ENCODE results near the gene CCL7.

Gene CCL7

DNA sequence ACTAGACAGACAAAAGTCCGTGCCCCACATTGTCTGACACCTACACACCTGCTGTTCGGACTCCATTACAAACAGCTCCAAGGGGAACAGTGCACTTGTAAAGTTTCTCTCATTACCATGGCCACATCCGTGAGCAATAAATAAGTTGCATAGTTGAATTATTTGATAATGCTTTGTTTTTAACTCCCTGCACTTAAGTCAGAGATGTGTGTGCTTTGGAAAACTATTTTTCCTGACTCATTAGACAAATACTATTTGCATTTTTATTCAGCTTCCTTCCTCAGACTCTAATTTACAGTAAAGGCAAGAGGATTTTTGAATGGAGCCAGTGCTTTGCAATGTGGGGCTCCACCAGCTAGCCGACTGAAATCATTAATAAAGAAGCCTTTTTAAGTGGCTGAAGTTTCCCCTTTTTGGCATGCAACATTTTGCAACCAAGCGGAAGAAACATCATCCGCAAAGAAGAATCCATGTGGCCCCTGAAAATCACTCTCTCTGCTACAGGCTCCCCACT lies 21.5 kb upstream of the CCL7 start:
- peak; percentile 82 to 96 (median 90) for DNase-seq

DNA sequence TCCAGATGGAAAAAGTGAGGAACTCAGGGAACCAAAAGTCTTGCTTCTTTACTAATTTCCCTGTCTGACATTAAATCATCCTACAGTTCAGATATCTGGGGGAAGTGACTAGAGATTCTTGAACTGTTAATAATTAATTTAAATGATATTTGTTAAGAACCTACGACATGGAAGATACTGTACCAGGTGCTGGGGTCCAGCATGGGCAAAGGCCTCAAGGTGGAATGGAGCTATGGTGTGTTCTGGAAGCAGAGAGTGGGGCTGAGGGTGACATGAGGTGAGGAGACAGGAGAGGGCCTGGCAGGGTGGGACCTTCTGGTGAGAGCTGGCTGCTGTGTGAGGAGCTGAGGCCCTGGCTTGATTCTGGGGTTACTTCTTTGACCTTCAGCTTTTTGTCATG lies 21.0 kb upstream of the CCL7 start:
- no peak for DNase-seq

DNA sequence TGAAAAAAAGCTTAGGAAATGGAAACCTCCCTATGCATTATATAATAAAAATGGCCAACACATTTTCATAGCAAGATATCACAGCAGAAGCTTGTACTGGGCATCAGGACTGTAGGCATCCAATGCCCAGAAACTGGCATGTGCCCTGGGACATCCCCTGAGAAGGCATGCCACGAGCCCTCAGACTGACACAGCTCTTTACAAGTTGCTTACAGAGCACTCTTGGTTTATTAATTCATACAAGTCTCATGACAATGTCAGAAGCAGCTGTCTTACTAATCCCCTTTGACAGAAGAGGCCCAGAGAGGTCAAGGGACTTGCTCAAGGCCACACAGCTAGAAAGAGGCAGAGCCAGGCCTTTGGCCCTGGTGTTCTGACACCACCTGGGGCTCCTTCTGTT lies 20.5 kb upstream of the CCL7 start:
- DNase-seq, result peak; percentile 89 to 96 (median 92)

DNA sequence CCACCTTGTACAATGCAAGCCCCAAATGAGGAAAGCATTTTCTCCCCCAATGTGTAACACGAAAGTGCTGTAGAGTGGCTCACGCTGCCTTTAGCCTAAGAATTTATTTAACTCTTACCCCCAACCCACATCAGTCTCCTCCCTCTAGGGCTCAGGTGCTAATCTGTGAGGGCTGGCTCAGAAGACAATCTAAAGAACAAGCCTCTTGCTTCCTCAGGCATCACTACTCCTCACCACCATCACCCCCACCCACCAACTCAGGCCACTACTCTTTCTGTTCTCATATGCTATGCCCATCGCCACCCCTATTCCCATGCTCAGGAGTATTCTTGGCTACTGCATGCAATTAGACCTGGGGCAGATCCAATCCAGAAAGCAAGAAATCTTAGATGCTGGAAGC lies 18.8 kb upstream of the CCL7 start:
- DNase-seq, result no peak

DNA sequence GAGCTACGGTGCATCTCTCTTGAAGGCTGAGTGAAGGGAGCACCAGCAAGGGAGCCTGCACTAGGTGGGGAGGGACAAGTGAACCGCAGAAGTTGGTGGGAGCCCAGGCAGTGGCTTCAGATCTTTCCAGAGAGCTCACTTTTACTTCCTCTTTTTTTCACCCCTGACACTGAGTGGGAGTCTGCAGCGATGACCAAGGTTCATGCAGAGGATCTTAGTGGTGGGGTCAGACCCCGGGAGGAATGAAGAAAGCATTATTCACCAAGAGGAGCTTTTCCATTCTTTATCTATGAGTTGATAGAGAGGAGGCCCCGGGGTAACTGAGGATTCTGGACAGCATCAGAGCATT lies 18.0 kb upstream of the CCL7 start:
- DNase-seq, result peak; percentile 88 to 96 (median 94)

DNA sequence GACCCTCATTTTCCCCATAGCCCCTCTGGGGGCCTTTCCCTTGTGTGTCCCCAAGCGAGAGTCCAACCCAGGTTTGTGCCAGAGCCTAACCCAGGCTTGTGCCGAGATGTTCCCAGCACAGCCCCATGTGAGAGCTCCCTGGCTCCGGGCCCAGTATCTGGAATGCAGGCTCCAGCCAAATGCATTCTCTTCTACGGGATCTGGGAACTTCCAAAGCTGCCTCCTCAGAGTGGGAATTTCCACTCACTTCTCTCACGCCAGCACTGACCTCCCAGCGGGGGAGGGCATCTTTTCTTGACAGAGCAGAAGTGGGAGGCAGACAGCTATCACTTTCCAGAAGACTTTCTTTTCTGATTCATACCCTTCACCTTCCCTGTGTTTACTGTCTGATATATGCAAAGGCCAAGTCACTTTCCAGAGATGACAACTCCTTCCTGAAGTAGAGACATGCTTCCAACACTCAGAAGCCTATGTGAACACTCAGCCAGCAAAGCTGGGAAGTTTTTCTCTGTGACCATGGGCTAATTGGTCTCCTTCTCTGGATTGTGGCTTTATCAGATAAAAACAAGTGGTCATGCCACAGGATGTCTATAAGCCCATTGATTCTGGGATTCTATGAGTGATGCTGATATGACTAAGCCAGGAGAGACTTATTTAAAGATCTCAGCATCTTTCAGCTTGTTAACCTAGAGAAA lies 17.4 kb upstream of the CCL7 start:
- DNase-seq, result peak; percentile 94 to 98 (median 96)

DNA sequence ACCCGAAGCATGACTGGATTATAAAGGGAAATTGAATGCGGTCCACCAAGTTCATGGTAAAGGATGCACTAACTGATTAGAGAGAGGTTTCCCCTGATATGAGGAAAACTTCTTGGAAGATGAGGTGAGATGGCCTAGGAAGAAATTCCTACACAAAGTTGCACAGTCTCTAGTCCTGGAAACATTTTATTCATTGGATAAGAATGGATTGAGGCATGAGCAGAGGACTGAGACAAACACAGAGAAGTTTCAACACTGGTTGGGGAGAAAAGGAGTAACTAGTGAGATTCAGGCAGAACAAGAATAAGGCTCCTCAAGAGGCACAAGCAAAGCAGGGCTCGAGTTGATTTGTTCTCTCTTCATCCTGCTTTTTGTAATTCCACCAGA lies 16.9 kb upstream of the CCL7 start:
- no peak for DNase-seq

DNA sequence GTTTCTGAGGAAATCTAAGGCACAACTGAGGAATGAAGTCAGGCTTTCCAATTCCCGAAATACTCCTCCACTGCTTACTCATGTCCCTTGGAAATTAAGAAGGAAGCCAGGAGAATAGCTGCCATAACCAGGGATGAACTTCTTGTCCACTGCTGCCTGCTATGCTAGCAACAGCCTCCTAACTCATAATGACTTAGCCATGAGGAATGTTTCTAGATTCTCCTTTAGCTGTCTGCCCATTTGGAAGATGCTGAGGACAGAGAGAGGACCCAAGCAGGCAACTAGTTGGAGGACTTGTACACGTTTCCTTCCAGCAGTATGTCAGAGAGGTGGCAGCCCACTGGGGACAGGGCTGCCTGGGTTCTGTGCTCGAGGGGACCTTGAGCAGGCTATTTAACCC lies 15.9 kb upstream of the CCL7 start:
- no peak for DNase-seq

DNA sequence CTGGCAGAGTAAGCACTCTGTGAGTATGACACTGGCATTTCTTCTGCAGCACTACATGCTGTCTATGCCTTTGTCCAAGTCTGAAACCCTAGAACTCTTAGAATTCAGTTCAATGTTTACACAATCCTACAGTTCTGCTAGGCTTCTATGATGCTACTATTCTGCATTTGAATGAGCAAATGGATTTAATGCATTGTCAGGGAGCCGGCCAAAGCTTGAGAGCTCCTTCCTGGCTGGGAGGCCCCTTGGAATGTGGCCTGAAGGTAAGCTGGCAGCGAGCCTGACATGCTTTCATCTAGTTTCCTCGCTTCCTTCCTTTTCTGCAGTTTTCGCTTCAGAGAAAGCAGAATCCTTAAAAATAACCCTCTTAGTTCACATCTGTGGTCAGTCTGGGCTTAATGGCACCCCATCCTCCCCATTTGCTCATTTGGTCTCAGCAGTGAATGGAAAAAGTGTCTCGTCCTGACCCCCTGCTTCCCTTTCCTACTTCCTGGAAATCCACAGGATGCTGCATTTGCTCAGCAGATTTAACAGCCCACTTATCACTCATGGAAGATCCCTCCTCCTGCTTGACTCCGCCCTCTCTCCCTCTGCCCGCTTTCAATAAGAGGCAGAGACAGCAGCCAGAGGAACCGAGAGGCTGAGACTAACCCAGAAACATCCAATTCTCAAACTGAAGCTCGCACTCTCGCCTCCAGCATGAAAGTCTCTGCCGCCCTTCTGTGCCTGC lies 15.2 kb upstream of the CCL7 start, which contains the start of gene CCL2:
TSS of gene CCL2 (plus strand) at position 635 of the 730 bp plus-strand sequence. CDS start at position 700, 65 bp downstream.
- peak; percentile 76 to 89 (median 82) for DNase-seq

DNA sequence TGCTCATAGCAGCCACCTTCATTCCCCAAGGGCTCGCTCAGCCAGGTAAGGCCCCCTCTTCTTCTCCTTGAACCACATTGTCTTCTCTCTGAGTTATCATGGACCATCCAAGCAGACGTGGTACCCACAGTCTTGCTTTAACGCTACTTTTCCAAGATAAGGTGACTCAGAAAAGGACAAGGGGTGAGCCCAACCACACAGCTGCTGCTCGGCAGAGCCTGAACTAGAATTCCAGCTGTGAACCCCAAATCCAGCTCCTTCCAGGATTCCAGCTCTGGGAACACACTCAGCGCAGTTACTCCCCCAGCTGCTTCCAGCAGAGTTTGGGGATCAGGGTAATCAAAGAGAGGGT lies 14.7 kb upstream of the CCL7 start:
- no peak for DNase-seq

DNA sequence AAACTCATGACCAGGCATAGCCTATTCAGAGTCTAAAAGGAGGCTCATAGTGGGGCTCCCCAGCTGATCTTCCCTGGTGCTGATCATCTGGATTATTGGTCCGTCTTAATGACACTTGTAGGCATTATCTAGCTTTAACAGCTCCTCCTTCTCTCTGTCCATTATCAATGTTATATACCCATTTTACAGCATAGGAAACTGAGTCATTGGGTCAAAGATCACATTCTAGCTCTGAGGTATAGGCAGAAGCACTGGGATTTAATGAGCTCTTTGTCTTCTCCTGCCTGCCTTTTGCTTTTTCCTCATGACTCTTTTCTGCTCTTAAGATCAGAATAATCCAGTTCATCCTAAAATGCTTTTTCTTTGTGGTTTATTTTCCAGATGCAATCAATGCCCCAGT lies 14.2 kb upstream of the CCL7 start:
- DNase-seq, result no peak

DNA sequence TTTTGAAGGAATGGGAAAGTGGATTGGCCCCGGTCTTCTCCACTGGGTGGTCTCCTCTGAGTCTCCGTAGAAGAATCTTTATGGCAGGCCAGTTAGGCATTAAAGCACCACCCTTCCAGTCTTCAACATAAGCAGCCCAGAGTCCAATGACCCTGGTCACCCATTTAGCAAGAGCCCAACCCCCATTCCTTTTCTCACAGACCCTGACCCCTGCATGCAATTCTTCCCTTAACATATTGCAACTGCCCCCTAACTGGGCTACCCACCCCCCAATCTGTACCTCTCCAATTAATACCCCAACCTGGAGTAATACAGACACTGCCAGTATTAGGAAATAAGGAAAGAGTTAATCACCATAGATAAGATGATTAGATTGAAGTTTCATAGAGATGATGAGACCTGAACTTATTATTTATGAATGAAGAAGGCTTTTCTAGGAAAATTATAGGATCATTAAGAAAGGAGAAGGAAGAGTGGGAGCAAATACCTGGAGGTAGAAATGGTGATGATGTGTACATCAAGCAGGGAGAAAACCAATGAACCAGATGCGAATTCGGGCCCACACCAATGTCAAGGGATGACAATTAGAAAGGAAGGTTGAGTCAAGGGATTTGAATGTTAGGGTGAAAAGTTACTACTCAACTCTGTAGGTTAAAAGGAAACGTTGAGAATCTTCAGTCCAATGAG lies 12.6 kb upstream of the CCL7 start:
- DNase-seq, result no peak

DNA sequence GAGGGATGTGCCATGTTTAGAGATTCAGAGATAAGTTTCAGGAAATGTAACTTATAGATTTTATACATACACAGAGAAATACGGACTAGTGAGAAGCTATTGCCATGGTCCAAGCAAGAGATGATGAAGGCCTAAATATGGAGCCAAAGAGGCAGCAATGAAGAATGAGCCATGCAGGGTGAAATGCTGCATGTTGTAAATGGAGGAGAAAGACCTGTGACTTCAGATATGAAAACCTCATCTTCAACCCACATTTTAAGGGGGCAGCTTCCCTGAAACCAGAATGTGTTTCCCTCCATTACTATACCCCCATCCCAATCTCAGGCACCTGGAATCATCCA lies 12.1 kb upstream of the CCL7 start:
- DNase-seq, result no peak

DNA sequence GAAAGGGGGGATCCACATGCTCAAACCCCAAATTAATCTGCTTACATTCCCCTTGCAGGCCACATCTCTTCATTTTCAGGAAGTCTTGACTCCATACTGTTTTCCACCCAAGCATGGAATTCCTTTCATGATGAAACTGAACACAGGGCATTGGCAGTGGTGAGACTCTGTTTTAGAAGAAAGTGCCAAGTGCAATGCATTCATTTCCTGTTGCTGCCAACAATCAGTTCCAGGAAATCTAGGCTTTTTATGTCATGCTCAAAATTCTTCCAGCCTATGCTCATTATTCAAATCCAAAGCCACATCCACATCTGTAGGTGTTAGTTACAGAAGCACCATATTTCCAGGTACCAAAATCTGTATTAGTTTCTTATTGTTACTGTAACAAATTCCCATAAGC lies 10.9 kb upstream of the CCL7 start:
- DNase-seq, result peak in 1 of 3 donors; percentile 74

DNA sequence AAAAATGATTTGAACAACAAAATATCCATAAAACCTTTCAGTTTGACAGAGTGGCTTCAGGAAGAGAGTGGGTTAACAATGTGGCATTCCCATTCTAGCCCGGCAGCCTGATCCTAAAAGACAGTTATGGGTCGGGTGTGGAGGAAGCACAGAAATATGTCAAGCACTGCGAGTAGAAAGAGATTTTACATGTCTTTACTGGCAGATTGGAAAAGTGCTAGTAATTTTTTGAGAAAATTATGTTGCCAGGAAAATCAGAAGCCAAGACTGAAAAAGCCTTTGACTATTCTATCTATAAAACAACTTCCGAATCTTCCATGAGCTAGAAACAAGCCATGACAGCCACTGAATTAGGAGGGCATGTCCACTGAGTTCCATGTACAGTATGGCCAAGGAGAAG lies 9.2 kb upstream of the CCL7 start:
- DNase-seq, result no peak

DNA sequence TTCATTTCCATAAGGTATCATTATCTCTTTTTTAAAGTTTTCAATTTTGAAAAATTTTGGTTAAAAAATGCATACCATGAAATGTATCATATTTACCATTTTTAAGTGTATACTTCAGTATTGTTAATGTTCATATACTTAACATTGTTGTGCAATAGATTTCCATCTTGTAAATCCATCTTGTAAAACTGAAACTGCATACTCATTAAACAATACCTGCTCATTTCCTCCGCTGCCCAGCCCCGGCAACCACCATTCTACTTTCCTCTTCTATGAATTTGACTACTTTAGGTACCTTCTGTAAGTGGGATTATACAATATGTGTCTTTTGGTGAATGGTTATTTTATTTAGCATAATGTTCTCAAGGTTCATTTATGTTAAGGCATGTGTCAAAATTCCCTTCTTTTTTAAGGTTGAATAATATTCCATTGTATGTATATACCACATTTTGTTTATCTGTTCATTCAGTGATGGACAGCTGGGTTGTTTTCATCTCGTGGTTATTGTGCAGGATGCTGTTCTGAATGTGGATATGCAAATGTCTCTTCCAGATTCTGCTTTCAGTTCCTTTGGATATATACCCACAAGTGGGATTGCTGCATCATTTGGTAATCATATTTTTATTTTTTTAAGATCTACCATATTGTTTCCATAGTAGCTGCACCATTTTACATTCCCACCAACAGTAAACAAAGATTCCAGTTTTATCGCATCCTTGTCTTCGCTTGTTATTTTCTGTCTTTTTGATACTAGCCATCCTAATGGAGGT lies 8.3 kb upstream of the CCL7 start:
- DNase-seq, result peak in 1 of 3 donors; percentile 62

DNA sequence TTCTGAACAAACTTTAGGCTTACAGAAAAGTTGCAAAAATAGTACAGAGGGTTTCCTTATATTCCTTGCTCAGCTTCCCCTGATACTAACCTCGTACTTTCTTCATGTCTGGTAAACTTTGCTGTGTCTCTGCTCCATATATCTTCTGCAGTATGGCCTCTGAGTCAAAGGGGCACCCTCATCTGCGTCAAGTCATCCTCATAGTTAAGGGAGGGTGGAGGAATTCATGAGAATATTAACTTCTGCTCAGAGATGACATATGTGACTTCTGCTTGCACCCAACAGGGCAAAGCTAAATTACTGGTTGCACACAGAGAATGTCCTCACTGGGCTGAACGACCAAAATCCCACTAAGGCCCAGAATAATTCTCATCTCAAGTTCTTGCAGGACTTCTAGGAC lies 4.3 kb upstream of the CCL7 start:
- peak; percentile 70 to 86 (median 84) for DNase-seq

DNA sequence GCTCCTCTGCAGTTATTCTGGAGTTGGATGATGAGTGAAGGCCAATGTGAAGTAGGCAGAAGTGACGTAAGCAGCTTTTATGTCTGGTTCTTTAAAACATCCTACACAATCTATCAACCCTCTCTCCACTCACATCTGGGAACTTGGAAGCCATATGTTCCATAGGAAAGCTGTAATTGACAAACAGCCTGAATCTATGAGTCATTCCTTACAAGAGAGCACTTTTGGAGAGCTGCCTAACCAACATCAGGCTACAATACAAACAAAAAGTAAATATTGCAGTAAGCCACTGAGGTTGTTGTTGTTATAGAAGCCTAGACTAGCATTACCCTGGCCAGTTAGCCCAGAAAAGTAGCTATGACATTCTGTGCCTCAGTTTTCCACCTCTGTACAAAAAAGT lies 5.9 kb downstream of the CCL7 start:
- DNase-seq, result peak; percentile 42 to 68 (median 53)

DNA sequence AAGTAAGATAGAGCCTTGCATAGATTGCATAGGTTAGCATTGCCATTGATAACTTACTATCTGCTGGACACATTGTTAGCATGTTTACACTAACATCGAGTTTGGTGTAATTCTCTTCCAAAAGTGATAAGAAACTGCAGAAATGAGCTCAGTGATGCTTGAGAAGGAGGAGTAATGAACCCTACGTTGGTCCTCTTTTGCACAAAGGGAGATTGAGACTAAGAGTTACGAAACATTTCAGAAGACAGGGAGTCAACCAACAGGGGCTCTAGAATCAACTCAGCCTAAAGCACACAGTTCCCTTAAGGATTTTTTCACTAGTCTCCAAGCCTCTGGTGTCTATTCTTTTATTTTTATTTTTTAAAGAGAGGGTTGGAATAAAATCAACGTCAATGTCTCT lies 6.8 kb downstream of the CCL7 start:
- no peak for DNase-seq

DNA sequence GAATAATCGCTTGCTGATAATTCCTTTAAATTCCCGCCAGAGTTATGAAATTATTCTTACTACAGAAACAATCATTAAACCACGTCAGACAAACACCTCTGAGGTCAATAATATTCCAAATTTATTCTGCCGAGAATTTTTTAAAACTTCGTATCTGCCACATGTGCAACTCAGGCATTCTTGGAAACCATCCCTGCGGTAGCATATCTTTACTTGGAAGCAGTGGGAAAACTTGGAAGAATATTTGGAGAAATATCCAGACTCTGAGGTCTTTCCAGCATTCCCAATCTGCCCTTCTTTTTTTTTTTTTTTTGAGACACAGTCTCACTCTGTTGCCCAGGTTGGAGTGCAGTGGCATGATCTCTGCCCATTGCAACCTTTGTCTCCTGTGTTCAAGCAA lies 13.6 kb downstream of the CCL7 start:
- no peak for DNase-seq

DNA sequence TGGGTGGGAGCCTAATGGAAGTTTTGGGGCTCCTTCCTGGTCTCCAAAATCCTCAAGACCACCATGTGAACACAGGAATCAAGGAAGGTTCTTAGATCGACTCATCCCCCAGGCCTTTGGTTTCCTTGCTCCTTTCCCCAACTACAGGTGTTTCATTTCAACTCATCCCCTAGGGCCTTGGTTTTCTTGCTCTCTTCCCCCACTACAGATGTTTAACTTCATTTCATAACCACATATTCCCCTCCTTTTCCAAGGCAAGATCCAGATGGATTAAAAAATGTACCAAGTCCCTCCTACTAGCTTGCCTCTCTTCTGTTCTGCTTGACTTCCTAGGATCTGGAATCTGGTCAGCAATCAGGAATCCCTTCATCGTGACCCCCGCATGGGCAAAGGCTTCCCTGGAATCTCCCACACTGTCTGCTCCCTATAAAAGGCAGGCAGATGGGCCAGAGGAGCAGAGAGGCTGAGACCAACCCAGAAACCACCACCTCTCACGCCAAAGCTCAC lies 15.3 kb downstream of the CCL7 start, which contains the start of gene CCL11:
TSS of gene CCL11 (plus strand) at position 457 of the 507 bp plus-strand sequence. CDS start 67 bp downstream, outside the sequence.
- DNase-seq, result no peak

DNA sequence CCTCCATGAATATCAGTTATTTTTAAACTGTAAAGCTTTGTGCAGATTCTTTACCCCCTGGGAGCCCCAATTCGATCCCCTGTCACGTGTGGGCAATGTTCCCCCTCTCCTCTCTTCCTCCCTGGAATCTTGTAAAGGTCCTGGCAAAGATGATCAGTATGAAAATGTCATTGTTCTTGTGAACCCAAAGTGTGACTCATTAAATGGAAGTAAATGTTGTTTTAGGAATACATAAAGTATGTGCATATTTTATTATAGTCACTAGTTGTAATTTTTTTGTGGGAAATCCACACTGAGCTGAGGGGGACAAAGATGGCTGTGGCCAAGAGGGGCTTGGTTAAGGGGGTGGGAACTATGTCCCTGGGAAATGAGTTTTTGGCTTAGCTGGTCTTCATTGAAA lies 17.9 kb downstream of the CCL7 start:
- DNase-seq, result no peak

DNA sequence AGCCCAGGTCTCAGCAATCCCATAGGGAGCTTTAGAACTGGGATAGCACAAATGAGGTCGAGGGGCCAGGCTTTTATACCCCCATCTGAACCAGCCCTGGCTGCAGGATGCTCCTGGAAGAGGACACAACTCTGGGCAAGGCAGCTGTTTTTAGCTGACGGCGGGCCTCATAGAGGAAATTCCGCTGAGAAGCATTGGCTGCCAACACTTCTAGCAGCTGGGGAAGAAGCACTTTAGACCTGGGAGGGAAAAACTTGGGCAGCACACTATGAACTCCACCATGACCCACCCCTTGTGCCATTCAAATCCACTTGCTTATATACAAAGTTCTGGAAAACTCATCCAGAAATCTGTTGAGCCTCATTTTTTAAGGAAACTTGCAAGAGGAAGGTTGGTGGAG lies 20.6 kb downstream of the CCL7 start:
- DNase-seq, result no peak

Data from suppressor macrophage treated with lipopolysaccharide for 1 hour (primary cell).